HepG2 (cell line): Measurements from ENCODE around the gene THRB. TPM values are rescaled to one million over a fixed set of nuclear protein-coding genes. Genes with fewer than 3 reads are reported as not detected.

Source experiments
- ATAC-seq: fragments of 200-7000 bp; cut with Tn5 transposase; 3 replicates; pipeline ENCODE4 v1.9.1; 2020; ENCODE audit warnings: mild to moderate bottlenecking, moderate library complexity
- BruUV-seq: library from RNA; stranded (reverse); fragments of 400-500 nt; replicated peaks from 2 replicates; lab custom pipeline; 2021; lab: Mats Ljungman, UMichigan
- CTCF ChIA-PET: fragments of 300-600 bp; formaldehyde crosslinking; extraction: SDS; loops from one replicate; lab custom pipeline; 2021; ENCODE audit warnings: low total read pairs, inconsistent platforms, low intra/inter-chr PET ratio; lab: Yijun Ruan, JAX
- POLR2A ChIA-PET: fragments of 350-600 bp; sonication (Branson Sonifier 250); formaldehyde crosslinking; loops from one replicate; lab custom pipeline; 2020; ENCODE audit warnings: antibody characterized with exemption, inconsistent platforms; lab: Yijun Ruan, JAX
- DNase-seq: peaks from one replicate; pipeline ENCODE4 v3.0.0-alpha.2; 2015; ENCODE audit warnings: low spot score
- FAIRE-seq: peaks from 3 replicates; lab custom pipeline; 2011; peaks lifted over from hg19 to GRCh38; lab: Jason Lieb, UNC
- H2AFZ ChIP-seq: one replicate; pipeline ENCODE4 v1.6.1; 2011; ENCODE audit warnings: low read length, inconsistent platforms
- H3K27ac ChIP-seq: fragments of 300-600 bp; 3 replicates; pipeline ENCODE4 v1.8.0; 2011; ENCODE audit warnings: mixed run types, mild to moderate bottlenecking, mixed read lengths, low read length, inconsistent platforms; ENCODE audit not compliant: insufficient read depth; ENCODE audit errors: extremely low read length
- H3K27me3 ChIP-seq, 2 experiments: fragments of 200-600 bp in 1 of 2; 2 replicates in 1 of 2; 3 replicates in 1 of 2; pipeline versions ENCODE4 v1.6.0 to v1.8.0; 2011; ENCODE audit warnings: low read length in 2 of 2, mild to moderate bottlenecking in 2 of 2, moderate library complexity in 2 of 2, inconsistent platforms in 1 of 2; ENCODE audit not compliant: insufficient read depth in 2 of 2, control insufficient read depth in 1 of 2
- H3K36me3 ChIP-seq, 2 experiments: fragments of 200-600 bp in 1 of 2; replicated peaks in 1 of 2; 2 replicates in 1 of 2; 3 replicates in 1 of 2; pipeline versions ENCODE4 v1.5.1 to v1.8.0; 2011; ENCODE audit warnings: low read length in 2 of 2, inconsistent platforms in 1 of 2; ENCODE audit not compliant: insufficient read depth in 2 of 2, control insufficient read depth in 1 of 2
- H3K4me1 ChIP-seq: 2 replicates; pipeline ENCODE4 v1.5.1; 2012; ENCODE audit warnings: low read length, inconsistent platforms; ENCODE audit not compliant: insufficient read depth
- H3K4me2 ChIP-seq: 2 replicates; pipeline ENCODE4 v1.6.0; 2011; ENCODE audit warnings: low read depth, low read length, inconsistent platforms
- H3K4me3 ChIP-seq, 3 experiments: fragments of 200-600 bp in 1 of 3; sonication (generic), shearing (Covaris generic) in 1 of 3; replicated peaks in 1 of 3; 2 replicates each; pipeline ENCODE4 v1.5.1; 2011 to 2016; ENCODE audit warnings: low read length in 3 of 3, inconsistent platforms in 2 of 3, low read depth in 2 of 3, mild to moderate bottlenecking in 2 of 3, control low read depth in 1 of 3, mixed read lengths in 1 of 3; ENCODE audit not compliant: insufficient read depth in 1 of 3
- H3K79me2 ChIP-seq: one replicate; pipeline ENCODE4 v1.6.1; 2011; ENCODE audit warnings: low read length, inconsistent platforms; ENCODE audit not compliant: insufficient read depth
- H3K9ac ChIP-seq: 2 replicates; pipeline ENCODE4 v1.6.0; 2011; ENCODE audit warnings: mild to moderate bottlenecking, low read depth, low read length, inconsistent platforms; ENCODE audit not compliant: insufficient read depth
- H3K9me3 ChIP-seq: 2 replicates; pipeline ENCODE4 v1.5.1; 2012; ENCODE audit warnings: mild to moderate bottlenecking, low read length
- H4K20me1 ChIP-seq: 2 replicates; pipeline ENCODE4 v1.6.0; 2011; ENCODE audit warnings: inconsistent platforms, mild to moderate bottlenecking, low read length, moderate library complexity; ENCODE audit not compliant: insufficient read depth
- ATF7 ChIP-seq, 2 experiments: fragments of 450-650 bp in 1 of 2; sonication (generic) in 1 of 2; formaldehyde crosslinking in 1 of 2; IDR thresholded peaks; 2 replicates each; pipeline versions ENCODE4 v1.4.0 to v1.6.1; 2016 to 2020; ENCODE audit warnings: antibody characterized with exemption in 1 of 2, mild to moderate bottlenecking in 1 of 2, missing genetic modification reagents in 1 of 2
- FOXK2 ChIP-seq: fragments of 450-650 bp; IDR thresholded peaks from 2 replicates; pipeline ENCODE4 v1.6.1; 2016
- HIVEP1 ChIP-seq: sonication (generic); formaldehyde crosslinking; IDR thresholded peaks from 2 replicates; pipeline ENCODE4 v1.4.0; 2020; ENCODE audit warnings: mild to moderate bottlenecking, missing genetic modification reagents
- HNRNPK ChIP-seq: fragments of 200-400 bp; formaldehyde crosslinking; IDR thresholded peaks from 2 replicates; pipeline ENCODE4 v1.6.1; 2018; ENCODE audit warnings: low read length, low read depth, moderate library complexity, mild to moderate bottlenecking; ENCODE audit not compliant: poor library complexity, severe bottlenecking
- PHB2 ChIP-seq: fragments of 450-650 bp; IDR thresholded peaks from 2 replicates; pipeline ENCODE4 v1.6.1; 2018; ENCODE audit not compliant: partially characterized antibody
- ZNF550 ChIP-seq: sonication (generic); formaldehyde crosslinking; IDR thresholded peaks from 2 replicates; pipeline ENCODE4 v1.4.0; 2020; ENCODE audit warnings: mild to moderate bottlenecking, missing genetic modification reagents, borderline replicate concordance
- ZNF615 ChIP-seq: sonication (generic); formaldehyde crosslinking; IDR thresholded peaks from 2 replicates; pipeline ENCODE4 v1.5.0; 2020; ENCODE audit warnings: mild to moderate bottlenecking, missing genetic modification reagents, borderline replicate concordance
- ZSCAN31 ChIP-seq: sonication (generic); formaldehyde crosslinking; IDR thresholded peaks from 2 replicates; pipeline ENCODE4 v1.5.0; 2020; ENCODE audit warnings: low read depth, mild to moderate bottlenecking, missing genetic modification reagents
- WGBS: methylation state at CpG from one replicate; pipeline ENCODE4 v1.1.6; 2017; ENCODE audit warnings: low lambda C conversion rate; 5-methylcytosine and 5-hydroxymethylcytosine counted together
- in situ Hi-C: cut with HindIII; loops from 2 replicates; pipeline ENCODE4 v1.10.0; 2017; ENCODE audit warnings: low pct_unique_long_range_greater_than_20kb; ENCODE audit not compliant: extremely low pct_ligation_motif_present
- intact Hi-C: fragments of 100-400 bp; cut with micrococcal nuclease; formaldehyde crosslinking; loops from one replicate; pipeline ENCODE4 v1.10.0; 2022; ENCODE audit not compliant: unreplicated experiment
- polyA plus RNA-seq, 8 experiments: library from polyadenylated mRNA; depleted of rRNA in 3 of 8; stranded (reverse) in 7 of 8; unstranded in 1 of 8; fragments of >200 nt; fragmentation: Illumina TruSeq in 4 of 8; extraction: Trizol in 4 of 8; gene quantifications; 2 replicates each; pipeline versions ENCODE4 v1.2.1 to v1.2.3, GENCODE V29; 2011 to 2016; ENCODE audit warnings: low read depth in 4 of 8, missing spikeins in 1 of 8, mixed read lengths in 1 of 8; ENCODE audit not compliant: insufficient read depth in 1 of 8
- total RNA-seq, 5 experiments: library from RNA; depleted of rRNA; stranded (reverse); fragments of >200 nt; fragmentation: Illumina TruSeq; extraction: Trizol; gene quantifications; 2 replicates each; pipeline ENCODE4 v1.2.3, GENCODE V29; 2016; ENCODE audit warnings: low read depth in 1 of 5

THRB gene
- total and polyA plus RNA-seq, 2 of the 13 experiments (the other 11 are each of a cell fraction or from before 2014, with no cell fraction given): 4.7 to 22.7 TPM

DNA sequence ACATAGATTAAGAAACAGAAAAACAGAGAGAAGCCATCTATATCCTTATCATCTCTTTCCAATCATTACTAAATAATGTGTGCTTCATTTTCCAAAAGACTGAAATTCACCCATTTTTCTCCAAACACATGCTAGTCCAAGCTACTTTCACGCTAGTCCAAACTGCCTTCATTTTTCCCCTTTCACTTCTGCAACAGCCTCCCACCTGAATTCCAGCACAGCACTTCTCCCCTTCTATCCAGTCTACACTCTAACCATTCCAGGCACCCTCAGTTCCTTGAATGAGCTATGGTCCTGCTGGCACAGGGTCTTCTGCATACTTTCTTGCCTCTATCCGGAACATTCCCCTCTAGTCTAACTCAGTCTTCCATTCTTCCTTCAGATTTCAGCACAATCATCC lies 112.0 kb downstream of the THRB start:
- DNase-seq (no peak), ATAC-seq (no peak)
- intact Hi-C loops (no loop called here), in situ Hi-C loops (no loop called here)
- WGBS: 95% methylated on average over 2 of the region's 2 CpGs
- H3K9ac ChIP-seq: no peak overlapping the region
- no peaks in the 10 kb centered on the region for H3K36me3 ChIP-seq
- H3K4me3 ChIP-seq: no peak overlapping the region
- H3K27me3 ChIP-seq: no peaks in the 10 kb centered on the region
- H4K20me1 ChIP-seq: no peaks in the 10 kb centered on the region
- H3K9me3 ChIP-seq: no peaks in the 10 kb centered on the region
- H2AFZ ChIP-seq: no peak overlapping the region
- ChIA-PET CTCF (no interaction called here), POLR2A (no interaction called here)
- H3K27ac ChIP-seq: no peak overlapping the region
- no peak overlapping the region for H3K4me2 ChIP-seq
- H3K4me1 ChIP-seq: 0 out of 2 replicates have a peak, but pooled peaks cover 4% of the 10 kb centered on the region
- TF ChIP-seq ZNF550 (no peak), FOXK2 (no peak), HIVEP1 (CRISPR knock-in tag) (no peak), ZSCAN31 (CRISPR knock-in tag) (no peak), ATF7 (IDR thresholded peaks at IDR 0.05) (no peak), ATF7 (CRISPR knock-in tag; IDR thresholded peaks at IDR 0.05) (no peak), ZNF615 (CRISPR knock-in tag) (no peak), HNRNPK (peak; percentile 2)
- TF ChIP-seq, all 625 proteins: peak for 1
- no TSS peak for BruUV-seq
- FAIRE-seq: no peak
- H3K79me2 ChIP-seq: peaks cover 8% of the 10 kb centered on the region

- no peak overlapping the region for H3K4me3 ChIP-seq
- ChIA-PET POLR2A (no interaction called here), CTCF (no interaction called here)
- H3K4me1 ChIP-seq: peaks cover 30% of the 10 kb centered on the region
- in situ Hi-C loops: no loop called here
- H3K27me3 ChIP-seq: no peaks in the 10 kb centered on the region
- H3K36me3 ChIP-seq: no peaks in the 10 kb centered on the region
- no peak overlapping the region for H2AFZ ChIP-seq
- ATAC-seq: no peak
- intact Hi-C loops: loop anchor here (10.0 kb wide), 1 partner anchor 115 kb away; no protein-coding TSS in a partner anchor
- H3K4me2 ChIP-seq: no peak overlapping the region
- FAIRE-seq: no peak
- BruUV-seq: no TSS peak
- no peak overlapping the region for H3K9ac ChIP-seq
- no peak for DNase-seq
- no peak overlapping the region for H3K27ac ChIP-seq
- no peaks in the 10 kb centered on the region for H3K9me3 ChIP-seq
- peaks cover 9% of the 10 kb centered on the region for H3K79me2 ChIP-seq
- H4K20me1 ChIP-seq: no peaks in the 10 kb centered on the region
- TF ChIP-seq PHB2: no peak
Measured at GRCh38 chr3:24379936-24380335, 114.7 kb downstream of the THRB start.
